OCI-LY1 (cell line): ENCODE measurements around the gene TANC1.

ENCODE experiments used
- H2AFZ ChIP-seq: fragments of 200-600 bp; sonication (generic), shearing (Covaris generic); 2 replicates; pipeline ENCODE4 v1.6.0; 2014; ENCODE audit warnings: antibody characterized with exemption, mild to moderate bottlenecking, low read length
- H3F3A ChIP-seq: fragments of 200-600 bp; sonication (generic), shearing (Covaris generic); 2 replicates; pipeline ENCODE4 v1.6.0; 2014; ENCODE audit warnings: mild to moderate bottlenecking, antibody characterized with exemption, low read length, moderate library complexity; ENCODE audit not compliant: insufficient read depth
- H3K27ac ChIP-seq: fragments of 200-600 bp; sonication (generic); 2 replicates; pipeline ENCODE4 v1.5.1; 2014; ENCODE audit warnings: low read length, mixed run types, mild to moderate bottlenecking, low read depth; ENCODE audit not compliant: poor library complexity, severe bottlenecking
- H3K27me3 ChIP-seq: fragments of 200-600 bp; sonication (generic); 2 replicates; pipeline ENCODE4 v1.6.0; 2014; ENCODE audit warnings: antibody characterized with exemption, mild to moderate bottlenecking, low read length, moderate library complexity; ENCODE audit not compliant: insufficient read depth
- H3K36me3 ChIP-seq: fragments of 200-600 bp; sonication (generic); 2 replicates; pipeline ENCODE4 v1.6.1; 2014; ENCODE audit warnings: mild to moderate bottlenecking, antibody characterized with exemption, low read length, moderate library complexity, mixed read lengths; ENCODE audit not compliant: insufficient read depth
- H3K4me1 ChIP-seq: fragments of 200-600 bp; sonication (generic); 2 replicates; pipeline ENCODE4 v1.5.1; 2014; ENCODE audit warnings: mild to moderate bottlenecking, low read length, moderate library complexity; ENCODE audit not compliant: insufficient read depth, severe bottlenecking
- H3K4me2 ChIP-seq: fragments of 200-600 bp; sonication (generic), shearing (Covaris generic); 2 replicates; pipeline ENCODE4 v1.6.1; 2014; ENCODE audit warnings: low read length
- H3K4me3 ChIP-seq: fragments of 200-600 bp; sonication (generic); 2 replicates; pipeline ENCODE4 v1.5.1; 2014; ENCODE audit warnings: low read length, low read depth, mild to moderate bottlenecking, mixed read lengths; ENCODE audit not compliant: poor library complexity, severe bottlenecking
- H3K79me2 ChIP-seq: fragments of 200-600 bp; shearing (Covaris generic); 2 replicates; pipeline ENCODE4 v1.6.1; 2016; ENCODE audit warnings: mixed run types, low read length, mixed read lengths; ENCODE audit not compliant: insufficient read depth
- H3K9ac ChIP-seq: fragments of 200-600 bp; sonication (generic), shearing (Covaris generic); 2 replicates; pipeline ENCODE4 v1.6.1; 2014; ENCODE audit warnings: mild to moderate bottlenecking, low read length, mixed read lengths
- H3K9me2 ChIP-seq: fragments of 200-600 bp; sonication (generic), shearing (Covaris generic); 2 replicates; pipeline ENCODE4 v1.6.1; 2014; ENCODE audit warnings: low read depth, mild to moderate bottlenecking, low read length, mixed read lengths
- H3K9me3 ChIP-seq: fragments of 200-600 bp; shearing (Covaris generic); 2 replicates; pipeline ENCODE4 v1.6.1; 2014; ENCODE audit warnings: low read length, mixed read lengths
- H4K20me1 ChIP-seq: fragments of 200-600 bp; sonication (generic), shearing (Covaris generic); 2 replicates; pipeline ENCODE4 v1.6.0; 2016; ENCODE audit warnings: mild to moderate bottlenecking, low read length; ENCODE audit not compliant: insufficient read depth
- CTCF ChIP-seq: fragments of 200-600 bp; sonication (generic), shearing (Covaris generic); IDR thresholded peaks from 2 replicates; pipeline ENCODE4 v1.5.1; 2017; ENCODE audit warnings: mild to moderate bottlenecking, antibody characterized with exemption, low read length, moderate library complexity, mixed read lengths
- EZH2 ChIP-seq: fragments of 200-600 bp; sonication (generic), shearing (Covaris generic); IDR thresholded peaks from 2 replicates; pipeline ENCODE4 v1.8.0; 2017; ENCODE audit warnings: borderline replicate concordance, mixed run types, mild to moderate bottlenecking, antibody characterized with exemption, low read length, moderate library complexity, mixed read lengths

TANC1 gene

GRCh38 chr2:159134979-159135378 lies 166.5 kb downstream of the TANC1 start:
- Histone ChIP-seq H3K4me3 (no peak overlapping the region), H3K4me2 (no peak overlapping the region)

GRCh38 chr2:159136391-159136790 lies 168.0 kb downstream of the TANC1 start:
- no peak overlapping the region for H2AFZ ChIP-seq
- H3K9me3 ChIP-seq, result no peaks in the 10 kb centered on the region
- H3K4me1 ChIP-seq, result no peaks in the 10 kb centered on the region
- H3K4me3 ChIP-seq, result no peak overlapping the region
- no peak for TF ChIP-seq CTCF
- no peak overlapping the region for H3K27ac ChIP-seq
- no peaks in the 10 kb centered on the region for H3K36me3 ChIP-seq
- H3K79me2 ChIP-seq, result no peaks in the 10 kb centered on the region
- no peak overlapping the region for H3K4me2 ChIP-seq
- no peaks in the 10 kb centered on the region for H3K9me2 ChIP-seq
- H3F3A ChIP-seq, result no peaks in the 10 kb centered on the region
- H4K20me1 ChIP-seq, result no peaks in the 10 kb centered on the region
- H3K9ac ChIP-seq, result no peak overlapping the region
- no peaks in the 10 kb centered on the region for H3K27me3 ChIP-seq

More at GRCh38 chr2:159134979-159135378, 166.5 kb downstream of the TANC1 start:
- Histone ChIP-seq H3K4me1 (no peaks in the 10 kb centered on the region), H3K79me2 (no peaks in the 10 kb centered on the region), H4K20me1 (no peaks in the 10 kb centered on the region), H3K27me3 (no peaks in the 10 kb centered on the region), H3K36me3 (no peaks in the 10 kb centered on the region), H3K9me2 (no peaks in the 10 kb centered on the region), H3K27ac (no peak overlapping the region), H2AFZ (no peak overlapping the region), H3F3A (no peaks in the 10 kb centered on the region), H3K9ac (no peak overlapping the region), H3K9me3 (no peaks in the 10 kb centered on the region)
- TF ChIP-seq CTCF (no peak), EZH2 (no peak)

GRCh38 chr2:159137511-159138241 lies 169.2 kb downstream of the TANC1 start:
- Histone ChIP-seq H3K9me2 (no peaks in the 10 kb centered on the region), H3K4me1 (no peaks in the 10 kb centered on the region), H3F3A (no peaks in the 10 kb centered on the region), H3K4me2 (no peak overlapping the region), H3K27me3 (no peaks in the 10 kb centered on the region), H3K9ac (no peak overlapping the region), H3K36me3 (no peaks in the 10 kb centered on the region), H3K9me3 (no peaks in the 10 kb centered on the region), H4K20me1 (no peaks in the 10 kb centered on the region), H3K79me2 (no peaks in the 10 kb centered on the region), H2AFZ (no peak overlapping the region), H3K4me3 (no peak overlapping the region), H3K27ac (no peak overlapping the region)
- TF ChIP-seq EZH2 (no peak), CTCF (no peak)
